Naive thymus-derived CD4-positive, alpha-beta T cell (primary cell): Measurements from ENCODE around the gene MATK. TPM values are rescaled to one million over a fixed set of nuclear protein-coding genes. Genes with fewer than 3 reads are reported as not detected.
"Not testable (repeated sequence)": the region's sequence is repeated elsewhere in the genome, so short reads cannot be mapped to it uniquely, and the experiment has no call there.

Experiments used
- ATAC-seq: fragments of 150-1000 bp; cut with Tn5 transposase; 2 replicates; pipeline ENCODE4 v1.10.0; 2021; ENCODE audit warnings: mild to moderate bottlenecking, moderate library complexity
- CTCF ChIA-PET: fragments of 350-600 bp; sonication (Branson Sonifier 250); formaldehyde crosslinking; loops from one replicate; lab custom pipeline; 2021; ENCODE audit warnings: antibody characterized with exemption; lab: Charles Lee
- POLR2A ChIA-PET: fragments of 350-600 bp; sonication (Branson Sonifier 250); formaldehyde crosslinking; loops from one replicate; lab custom pipeline; 2021; ENCODE audit warnings: antibody characterized with exemption, inconsistent platforms; lab: Charles Lee
- DNase-seq, 9 donors: peaks; one replicate each; pipeline versions ENCODE4 v3.0.0 to v3.0.0-alpha.2; 2020 to 2022; ENCODE audit warnings: mixed read lengths in 1 of 9
- H3K27ac ChIP-seq: one replicate; pipeline ENCODE4 v1.7.0; 2013; ENCODE audit warnings: mild to moderate bottlenecking, low read depth, low read length, moderate library complexity
- H3K27me3 ChIP-seq, 2 donors: one replicate each; pipeline ENCODE4 v1.7.0; 2013; ENCODE audit warnings: low read length in 2 of 2, mild to moderate bottlenecking in 2 of 2, moderate library complexity in 2 of 2; ENCODE audit not compliant: control insufficient read depth in 2 of 2, insufficient read depth in 2 of 2
- H3K36me3 ChIP-seq, 3 experiments: 1 replicate in 2 of 3; 2 replicates in 1 of 3; pipeline ENCODE4 v1.7.0; 2013; ENCODE audit warnings: low read length in 3 of 3, mild to moderate bottlenecking in 3 of 3, moderate library complexity in 1 of 3; ENCODE audit not compliant: insufficient read depth in 3 of 3, control insufficient read depth in 2 of 3
- H3K4me1 ChIP-seq, 2 donors: one replicate each; pipeline ENCODE4 v1.7.0; 2013; ENCODE audit warnings: low read length in 2 of 2, mild to moderate bottlenecking in 2 of 2, moderate library complexity in 1 of 2; ENCODE audit not compliant: control insufficient read depth in 2 of 2, insufficient read depth in 2 of 2
- H3K4me3 ChIP-seq: 2 replicates; pipeline ENCODE4 v1.7.0; 2013; ENCODE audit warnings: mild to moderate bottlenecking, low read length
- H3K9me3 ChIP-seq, 3 experiments: 1 replicate in 2 of 3; 2 replicates in 1 of 3; pipeline ENCODE4 v1.7.0; 2013; ENCODE audit warnings: low read length in 3 of 3; ENCODE audit not compliant: control insufficient read depth in 2 of 3
- H3K27ac Mint-ChIP-seq, 9 donors: one replicate each; pipeline ENCODE4 v1.8.0; 2020 to 2022; ENCODE audit warnings: mixed read lengths in 9 of 9, mild to moderate bottlenecking in 8 of 9, moderate library complexity in 5 of 9, inconsistent platforms in 2 of 9
- H3K27me3 Mint-ChIP-seq, 5 donors: one replicate each; pipeline ENCODE4 v1.8.0; 2021 to 2022; ENCODE audit warnings: mixed read lengths in 5 of 5, mild to moderate bottlenecking in 1 of 5
- H3K36me3 Mint-ChIP-seq, 5 donors: one replicate each; pipeline ENCODE4 v1.8.0; 2020 to 2022; ENCODE audit warnings: mixed read lengths in 5 of 5, mild to moderate bottlenecking in 3 of 5, inconsistent platforms in 1 of 5
- H3K4me1 Mint-ChIP-seq, 7 donors: one replicate each; pipeline ENCODE4 v1.8.0; 2020 to 2022; ENCODE audit warnings: mixed read lengths in 7 of 7, mild to moderate bottlenecking in 3 of 7, inconsistent platforms in 1 of 7
- H3K4me3 Mint-ChIP-seq, 10 donors: one replicate each; pipeline ENCODE4 v1.8.0; 2020 to 2022; ENCODE audit warnings: mild to moderate bottlenecking in 10 of 10, mixed read lengths in 10 of 10, moderate library complexity in 6 of 10, inconsistent platforms in 2 of 10
- H3K9me3 Mint-ChIP-seq, 11 donors: one replicate each; pipeline ENCODE4 v1.8.0; 2020 to 2022; ENCODE audit warnings: mixed read lengths in 11 of 11, mild to moderate bottlenecking in 4 of 11, inconsistent platforms in 1 of 11, moderate library complexity in 1 of 11
- intact Hi-C, 2 donors: fragments of 100-400 bp; cut with micrococcal nuclease; formaldehyde crosslinking; loops; one replicate each; pipeline ENCODE4 v1.15.1; 2023
- polyA plus RNA-seq, 2 donors: library from polyadenylated mRNA; unstranded; fragments of 300-500 nt; fragmentation: Illumina TruSeq; gene quantifications; one replicate each; pipeline ENCODE4 v1.2.3, GENCODE V29; 2021
- total RNA-seq, 6 experiments: library from RNA in 5 of 6; stranded (reverse) in 5 of 6; gene quantifications; 1 replicate in 5 of 6; 2 replicates in 1 of 6; pipeline ENCODE4 v1.2.3 and lab custom pipeline; 2021 to 2026

MATK gene
- total and polyA plus RNA-seq, 7 experiments from 2014 or later: 1.6 to 32.6 (median 13.0) TPM

DNA sequence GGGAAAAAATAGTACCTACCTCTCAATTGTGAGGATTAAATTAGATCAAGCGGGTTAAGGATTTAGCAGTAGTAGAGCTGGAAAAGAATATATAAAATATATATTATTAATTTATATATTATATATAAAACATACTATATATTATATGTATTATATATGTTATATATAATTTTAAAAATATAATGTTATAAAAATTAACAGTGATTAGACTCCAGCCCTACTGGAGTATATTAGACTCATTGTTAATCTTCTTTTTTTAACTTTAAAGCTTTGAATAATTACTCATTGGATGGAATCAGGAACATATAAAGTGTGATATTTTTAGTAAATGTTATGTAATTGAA, 24.1 kb downstream of the MATK start:
- Mint-ChIP-seq H3K4me3 (peak overlapping the region; percentile 93 to 99 (median 98)), H3K27me3 (peaks cover 0 to 5% (median 0%) of the 10 kb centered on the region in 5 donors), H3K9me3 (peaks cover 0 to 8% (median 0%) of the 10 kb centered on the region in 11 donors), H3K4me1 (peaks cover 23 to 61% (median 39%) of the 10 kb centered on the region in 7 donors), H3K36me3 (peaks cover 0 to 11% (median 6%) of the 10 kb centered on the region in 5 donors), H3K27ac (peak overlapping the region; percentile 99 to 100 (median 100))
- Histone ChIP-seq H3K9me3 (no peaks in the 10 kb centered on the region), H3K4me1 (peaks cover 19 to 44% of the 10 kb centered on the region in 2 donors), H3K27ac (peak overlapping the region; percentile 100), H3K27me3 (no peaks in the 10 kb centered on the region), H3K4me3 (no peak overlapping the region), H3K36me3 (peaks cover 0 to 31% (median 7%) of the 10 kb centered on the region in 3 experiments)
- ChIA-PET CTCF (interaction anchor here (0.7 to 3.2 kb wide), 13 partner anchors 13 to 640 kb away, joined by 3 to 20 read pairs (median 3); partner anchors contain the start of gene EEF2), POLR2A (interaction anchor here (0.6 to 3.0 kb wide), 40 partner anchors 9 to 968 kb away, joined by 3 to 43 read pairs (median 4); partner anchors contain the start of genes CHAF1A, EEF2, HMG20B and MFSD12)
- intact Hi-C loops: loop anchor here (1.0 to 10.0 kb wide), 19 partner anchors 41 to 1205 kb away; partner anchors contain the start of genes FZR1 (in 2 of the 2), HMG20B (in 2 of the 2), NCLN (in 2 of the 2) and ANKRD24 (in 1 of the 2)
- DNase-seq (no peak), ATAC-seq (no peak)

DNA sequence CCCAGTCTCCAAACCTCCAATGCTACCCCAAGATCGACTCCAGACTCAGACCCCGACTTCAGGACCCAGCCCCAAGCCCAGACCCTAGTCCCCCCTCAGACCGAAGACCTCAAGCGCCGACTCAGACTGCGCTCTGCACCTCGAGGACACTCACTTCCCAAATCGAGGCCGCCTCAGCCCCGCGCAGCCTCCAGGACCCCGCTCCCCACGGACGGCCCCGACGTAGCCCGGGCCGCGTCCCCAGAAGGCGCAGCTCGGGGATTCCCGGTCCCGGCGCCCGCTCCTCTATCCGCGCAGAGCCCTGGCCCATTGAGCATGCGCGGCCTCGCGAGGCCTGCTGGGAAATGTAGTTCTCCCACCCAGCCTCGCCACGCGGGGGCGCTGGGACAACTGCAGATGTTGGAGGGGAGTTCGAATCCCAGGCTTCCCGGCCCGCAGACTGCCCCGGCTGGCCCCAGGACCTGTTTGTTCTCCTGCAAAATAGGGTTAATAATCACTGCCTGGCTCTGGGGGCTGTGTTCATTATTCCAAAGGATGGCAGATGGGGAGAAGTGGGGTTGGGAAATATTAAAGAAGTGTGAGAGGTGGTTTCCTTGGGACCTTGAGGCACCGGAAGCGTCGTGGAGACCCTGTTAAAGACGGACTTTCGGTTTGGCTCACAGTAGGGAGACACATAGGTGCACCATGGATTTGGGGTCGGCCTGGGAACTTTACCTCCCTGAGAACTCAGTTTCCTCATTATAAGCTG, 24.6 kb downstream of the MATK start, which contains the start of gene APBA3:
Gene APBA3, minus strand, starts transcription at position 311 of the 748 bp plus-strand sequence. CDS start 1,428 bp downstream, outside the sequence.
- peaks cover 0 to 8% (median 4%) of the 10 kb centered on the region in 5 donors for H3K36me3 Mint-ChIP-seq
- Histone ChIP-seq H3K4me3 (peak within 1 kb of the TSS; percentile 96), H3K9me3 (no peaks in the 10 kb centered on the region), H3K36me3 (peaks cover 0 to 30% (median 4%) of the 10 kb centered on the region in 3 experiments), H3K4me1 (peaks cover 19 to 41% of the 10 kb centered on the region in 2 donors), H3K27me3 (no peaks in the 10 kb centered on the region), H3K27ac (peak within 1 kb of the TSS; percentile 100)
- H3K27me3 Mint-ChIP-seq: peaks cover 0 to 5% (median 0%) of the 10 kb centered on the region in 5 donors
- peaks cover 0 to 8% (median 0%) of the 10 kb centered on the region in 11 donors for H3K9me3 Mint-ChIP-seq
- H3K4me3 Mint-ChIP-seq: peak within 1 kb of the TSS; percentile 93 to 99 (median 98)
- intact Hi-C loops: loop anchor here (1.0 to 10.0 kb wide), 24 partner anchors 40 to 1206 kb away; partner anchors contain the start of genes ANKRD24 (in 2 of the 2), FZR1 (in 2 of the 2), HMG20B (in 2 of the 2) and NCLN (in 2 of the 2)
- peak within 1 kb of the TSS; percentile 99 to 100 (median 100) for H3K27ac Mint-ChIP-seq
- DNase-seq (peak; percentile 88 to 99 (median 92)), ATAC-seq (peak; percentile 61)
- ChIA-PET POLR2A (interaction anchor here (0.6 to 3.0 kb wide), 26 partner anchors 10 to 541 kb away, joined by 3 to 43 read pairs (median 5); partner anchors contain the start of genes EEF2, HMG20B and PIP5K1C), CTCF (interaction anchor here (0.9 to 3.2 kb wide), 11 partner anchors 12 to 640 kb away, joined by 3 to 20 read pairs (median 4); partner anchors contain the start of gene EEF2)
- H3K4me1 Mint-ChIP-seq: peaks cover 23 to 63% (median 39%) of the 10 kb centered on the region in 7 donors

DNA sequence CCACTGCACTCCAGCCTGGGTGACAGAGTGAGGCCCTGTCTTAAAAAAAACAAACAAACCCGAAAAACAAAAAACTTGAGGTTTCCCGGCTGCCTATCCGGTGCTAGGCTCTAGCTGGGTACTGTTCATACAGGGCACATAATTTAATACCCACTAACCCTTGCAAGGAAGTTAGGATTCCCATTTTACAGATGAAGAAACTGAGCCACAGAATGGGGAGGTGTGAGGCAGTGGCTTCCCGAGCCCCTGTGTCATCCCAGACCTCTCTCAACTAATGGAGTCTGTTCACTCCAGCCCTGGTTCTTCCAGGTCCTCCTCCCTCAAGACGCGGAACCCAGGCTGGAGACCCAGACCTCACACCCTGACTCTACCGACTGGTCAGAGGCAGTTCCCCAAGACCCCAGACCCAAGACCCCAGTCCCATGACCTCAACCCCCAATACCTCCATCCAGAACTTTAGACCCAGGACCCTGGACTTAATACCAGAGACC, 25.3 kb downstream of the MATK start:
- ATAC-seq: no peak
- peaks cover 0 to 8% (median 0%) of the 10 kb centered on the region in 11 donors for H3K9me3 Mint-ChIP-seq
- peak in 7 of 9 donors; percentile 23 to 58 (median 36) for DNase-seq
- H3K4me1 Mint-ChIP-seq: peaks cover 20 to 62% (median 38%) of the 10 kb centered on the region in 7 donors
- peaks cover 0 to 5% (median 0%) of the 10 kb centered on the region in 5 donors for H3K27me3 Mint-ChIP-seq
- Histone ChIP-seq H3K36me3 (peaks cover 0 to 26% (median 0%) of the 10 kb centered on the region in 3 experiments), H3K27ac (peak overlapping the region; percentile 100), H3K4me1 (peaks cover 19 to 37% of the 10 kb centered on the region in 2 donors), H3K4me3 (peak overlapping the region; percentile 96), H3K27me3 (no peaks in the 10 kb centered on the region), H3K9me3 (no peaks in the 10 kb centered on the region)
- H3K4me3 Mint-ChIP-seq: peak overlapping the region; percentile 92 to 99 (median 96)
- ChIA-PET POLR2A (interaction anchor here (0.6 to 3.0 kb wide), 7 partner anchors 9 to 401 kb away, joined by 3 to 18 read pairs (median 5); no protein-coding TSS in a partner anchor), CTCF (interaction anchor here (1.2 to 3.2 kb wide), 3 partner anchors 20 to 96 kb away, joined by 3 to 20 read pairs (median 6); no protein-coding TSS in a partner anchor)
- H3K36me3 Mint-ChIP-seq: peaks cover 0 to 6% (median 4%) of the 10 kb centered on the region in 5 donors
- intact Hi-C loops: loop anchor here (1.0 to 10.0 kb wide), 16 partner anchors 52 to 1206 kb away; partner anchors contain the start of genes ANKRD24 (in 2 of the 2), SIRT6 (in 2 of the 2), DPP9 (in 1 of the 2) and EEF2 (in 1 of the 2)
- H3K27ac Mint-ChIP-seq: peak overlapping the region; percentile 97 to 100 (median 99)

DNA sequence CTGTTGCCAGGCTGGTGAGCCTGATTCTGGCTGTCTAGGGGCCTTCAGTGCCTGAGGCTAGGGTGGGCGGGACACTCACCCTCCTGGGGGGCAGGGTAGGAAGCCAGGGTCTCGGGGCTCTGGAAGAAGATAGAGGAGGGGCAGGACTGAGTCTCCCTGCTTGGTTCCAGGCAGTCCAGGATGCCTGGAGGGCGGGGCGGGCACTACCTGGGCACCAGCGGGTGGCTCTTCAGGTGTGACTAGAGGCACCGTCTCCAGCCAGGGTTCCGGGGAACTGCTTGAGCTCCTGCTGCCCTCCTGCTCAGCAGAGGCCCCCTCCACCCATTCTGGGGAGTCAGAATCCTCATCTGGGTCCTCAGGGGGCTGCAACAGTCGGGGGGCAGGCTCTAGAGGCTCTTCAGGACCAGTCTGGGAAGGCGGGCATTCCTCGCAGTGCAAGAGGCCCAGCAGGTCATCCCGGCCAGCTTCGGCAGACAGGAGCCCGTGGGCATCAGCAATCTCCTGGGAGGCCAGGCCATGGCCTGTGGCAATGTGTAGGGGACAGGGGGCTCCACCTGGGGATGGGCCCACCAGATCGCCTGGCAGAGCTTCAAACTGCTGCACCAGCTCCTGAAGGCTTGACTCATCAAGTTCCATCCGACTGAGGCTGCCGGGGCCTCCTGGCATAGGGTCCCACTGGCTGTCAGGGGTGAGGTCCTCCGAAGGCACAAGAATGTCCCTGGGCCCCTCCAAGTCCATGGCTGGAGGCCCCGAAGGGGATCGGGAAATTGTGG, 26.5 kb downstream of the MATK start:
- H3K9me3 ChIP-seq: no peaks in the 10 kb centered on the region
- peaks cover 0 to 8% (median 0%) of the 10 kb centered on the region in 11 donors for H3K9me3 Mint-ChIP-seq
- POLR2A ChIA-PET: interaction anchor here (0.6 to 1.9 kb wide), 6 partner anchors 10 to 133 kb away, joined by 3 to 7 read pairs (median 4); no protein-coding TSS in a partner anchor
- no peaks in the 10 kb centered on the region for H3K27me3 ChIP-seq
- peaks cover 0 to 5% (median 0%) of the 10 kb centered on the region in 5 donors for H3K27me3 Mint-ChIP-seq
- ATAC-seq (no peak), DNase-seq (no peak)
- no peak overlapping the region for H3K4me3 ChIP-seq
- CTCF ChIA-PET: interaction anchor here (0.5 kb wide), 1 partner anchor 12 kb away, joined by 5 read pairs; no protein-coding TSS in a partner anchor
- peaks cover 28 to 74% (median 46%) of the 10 kb centered on the region in 7 donors for H3K4me1 Mint-ChIP-seq
- H3K27ac Mint-ChIP-seq: peak overlapping the region in 6 of 9 donors; percentile 9 to 100 (median 28)
- H3K36me3 Mint-ChIP-seq: peaks cover 0 to 6% (median 5%) of the 10 kb centered on the region in 5 donors
- peak overlapping the region; percentile 40 for H3K27ac ChIP-seq
- intact Hi-C loops: loop anchor here (2.0 to 10.0 kb wide), 11 partner anchors 53 to 1208 kb away; partner anchors contain the start of genes ANKRD24 (in 1 of the 2), DPP9 (in 1 of the 2), EEF2 (in 1 of the 2) and FEM1A (in 1 of the 2)
- H3K4me3 Mint-ChIP-seq: peak overlapping the region; percentile 54 to 99 (median 96)
- H3K36me3 ChIP-seq: peaks cover 0 to 19% (median 0%) of the 10 kb centered on the region in 3 experiments
- H3K4me1 ChIP-seq: peaks cover 19 to 37% of the 10 kb centered on the region in 2 donors

DNA sequence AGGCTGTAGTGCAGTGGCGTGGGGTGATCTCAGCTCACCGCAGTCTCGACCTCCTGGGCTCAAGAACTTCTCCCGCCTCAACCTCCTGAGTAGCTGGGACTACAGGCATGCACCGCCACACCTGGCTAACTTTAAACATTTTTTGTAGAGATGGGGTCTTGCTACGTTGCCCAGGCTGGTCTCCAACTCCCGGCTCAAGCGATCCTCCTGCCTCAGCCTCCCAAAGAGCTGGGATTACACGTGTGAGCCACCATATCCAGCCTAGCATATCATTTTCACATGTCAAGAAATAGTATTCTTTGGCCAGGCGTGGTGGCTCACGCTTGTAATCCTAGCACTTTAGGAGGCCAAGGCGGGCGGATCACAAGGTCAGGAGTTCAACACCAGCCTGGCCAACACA, 27.9 kb downstream of the MATK start:
- H3K27ac ChIP-seq, H3K9me3 ChIP-seq, H3K4me3 Mint-ChIP-seq, H3K36me3 Mint-ChIP-seq, H3K9me3 Mint-ChIP-seq, H3K4me3 ChIP-seq, intact Hi-C loops, DNase-seq, H3K27me3 ChIP-seq, H3K27ac Mint-ChIP-seq, ATAC-seq, H3K27me3 Mint-ChIP-seq: not testable (repeated sequence)
- H3K4me1 Mint-ChIP-seq: peaks cover 29 to 76% (median 50%) of the 10 kb centered on the region in 7 donors
- peaks cover 17 to 34% of the 10 kb centered on the region in 2 donors for H3K4me1 ChIP-seq
- ChIA-PET CTCF (interaction anchor here (1.2 to 1.4 kb wide), 2 partner anchors 8 to 34 kb away, joined by 3 to 4 read pairs; no protein-coding TSS in a partner anchor), POLR2A (interaction anchor here (1.9 kb wide), 1 partner anchor 64 kb away, joined by 5 read pairs; no protein-coding TSS in a partner anchor)
- peaks cover 0 to 31% (median 0%) of the 10 kb centered on the region in 3 experiments for H3K36me3 ChIP-seq
